Type B pancreatic cell (in vitro differentiated cells): ENCODE data around the gene CLDN18. TPM values are rescaled to one million over a fixed set of nuclear protein-coding genes. Genes with fewer than 3 reads are reported as not detected.

Source experiments
- DNase-seq: peaks from one replicate; pipeline ENCODE4 v3.0.0; 2021; ENCODE audit warnings: mixed read lengths; ENCODE audit not compliant: unreplicated experiment; ENCODE audit errors: extremely low spot score
- H3K27ac Mint-ChIP-seq: 2 replicates; pipeline ENCODE4 v1.8.0; 2021; ENCODE audit warnings: mild to moderate bottlenecking, mixed read lengths
- H3K27me3 Mint-ChIP-seq: 2 replicates; pipeline ENCODE4 v1.8.0; 2021; ENCODE audit warnings: mixed read lengths
- H3K36me3 Mint-ChIP-seq: 2 replicates; pipeline ENCODE4 v1.8.0; 2021; ENCODE audit warnings: mixed read lengths
- H3K4me1 Mint-ChIP-seq: one replicate; pipeline ENCODE4 v1.8.0; 2021; ENCODE audit warnings: mixed read lengths; ENCODE audit not compliant: unreplicated experiment
- H3K4me3 Mint-ChIP-seq: 2 replicates; pipeline ENCODE4 v1.8.0; 2021; ENCODE audit warnings: mild to moderate bottlenecking, mixed read lengths
- H3K9me3 Mint-ChIP-seq: 2 replicates; pipeline ENCODE4 v1.8.0; 2021; ENCODE audit warnings: mixed read lengths
- CTCF ChIP-seq: fragments of 200-600 bp; sonication (generic); conservative IDR thresholded peaks from 2 replicates; pipeline ENCODE4 v1.5.0; 2021; ENCODE audit warnings: antibody characterized with exemption, mild to moderate bottlenecking
- total RNA-seq: library from RNA; stranded (reverse); gene quantifications from 2 replicates; pipeline ENCODE4 v1.2.1, GENCODE V29; 2021; ENCODE audit warnings: low replicate concordance

The CLDN18 gene
- total RNA-seq, 1 donor from 2014 or later, result 50.8 TPM

- H3K27me3 Mint-ChIP-seq, result no peaks in the 10 kb centered on the region
- no peaks in the 10 kb centered on the region for H3K36me3 Mint-ChIP-seq
- no peak overlapping the region for H3K27ac Mint-ChIP-seq
- TF ChIP-seq CTCF, result no peak
- H3K4me3 Mint-ChIP-seq, result no peak overlapping the region
- H3K4me1 Mint-ChIP-seq, result no peaks in the 10 kb centered on the region
- DNase-seq, result no peak
- no peaks in the 10 kb centered on the region for H3K9me3 Mint-ChIP-seq
Observed at GRCh38 chr3:138025553-138025952, 15.6 kb downstream of the CLDN18 start.

GRCh38 chr3:138027821-138028220, 17.9 kb downstream of the CLDN18 start:
- Mint-ChIP-seq H3K36me3 (no peaks in the 10 kb centered on the region), H3K27ac (no peak overlapping the region), H3K9me3 (no peaks in the 10 kb centered on the region), H3K27me3 (no peaks in the 10 kb centered on the region), H3K4me1 (no peaks in the 10 kb centered on the region), H3K4me3 (no peak overlapping the region)
- DNase-seq, result no peak
- no peak for TF ChIP-seq CTCF

- H3K4me3 Mint-ChIP-seq, result no peak overlapping the region
- peaks cover 4% of the 10 kb centered on the region for H3K27me3 Mint-ChIP-seq
- H3K4me1 Mint-ChIP-seq, result no peaks in the 10 kb centered on the region
- H3K9me3 Mint-ChIP-seq, result no peaks in the 10 kb centered on the region
- H3K36me3 Mint-ChIP-seq, result peaks cover 5% of the 10 kb centered on the region
- TF ChIP-seq CTCF, result no peak
- no peak for DNase-seq
- H3K27ac Mint-ChIP-seq, result no peak overlapping the region
Observed at GRCh38 chr3:138030734-138031280, 20.8 kb downstream of the CLDN18 start.

GRCh38 chr3:138031536-138031935, 21.6 kb downstream of the CLDN18 start:
- Mint-ChIP-seq H3K27ac (no peak overlapping the region), H3K36me3 (peaks cover 5% of the 10 kb centered on the region), H3K4me1 (no peaks in the 10 kb centered on the region), H3K4me3 (no peak overlapping the region), H3K9me3 (no peaks in the 10 kb centered on the region), H3K27me3 (peaks cover 4% of the 10 kb centered on the region)
- no peak for DNase-seq
- TF ChIP-seq CTCF, result no peak

- H3K27me3 Mint-ChIP-seq, result peaks cover 4% of the 10 kb centered on the region
- H3K4me3 Mint-ChIP-seq, result no peak overlapping the region
- peaks cover 5% of the 10 kb centered on the region for H3K36me3 Mint-ChIP-seq
- no peaks in the 10 kb centered on the region for H3K9me3 Mint-ChIP-seq
- no peak overlapping the region for H3K27ac Mint-ChIP-seq
- DNase-seq, result no peak
- H3K4me1 Mint-ChIP-seq, result no peaks in the 10 kb centered on the region
- TF ChIP-seq CTCF, result no peak
Observed at GRCh38 chr3:138032567-138032966, 22.6 kb downstream of the CLDN18 start.

GRCh38 chr3:138033202-138033691, 23.3 kb downstream of the CLDN18 start:
- no peak overlapping the region for H3K4me3 Mint-ChIP-seq

More at GRCh38 chr3:138033202-138033691, 23.3 kb downstream of the CLDN18 start:
- H3K27me3 Mint-ChIP-seq, result peaks cover 4% of the 10 kb centered on the region
- H3K4me1 Mint-ChIP-seq, result no peaks in the 10 kb centered on the region
- no peak for TF ChIP-seq CTCF
- no peak for DNase-seq
- H3K9me3 Mint-ChIP-seq, result no peaks in the 10 kb centered on the region
- no peak overlapping the region for H3K27ac Mint-ChIP-seq
- peaks cover 5% of the 10 kb centered on the region for H3K36me3 Mint-ChIP-seq
